SH-SY5Y (cell line): Measurements from ENCODE around the gene LAMTOR2.

Experiments
- GATA2 ChIP-seq: IDR thresholded peaks from 2 replicates; pipeline ENCODE4 v1.6.1; 2011; ENCODE audit warnings: mild to moderate bottlenecking, low read depth, low read length
- GATA3 ChIP-seq: IDR thresholded peaks from 2 replicates; pipeline ENCODE4 v1.6.1; 2011; ENCODE audit warnings: low read depth, mild to moderate bottlenecking, low read length, moderate library complexity

- no peak for TF ChIP-seq GATA2
- no peak for TF ChIP-seq GATA3
These were observed 43.1 kb downstream of the LAMTOR2 start for GRCh38 chr1:156097499-156098178.
